ENCODE measurements around the gene CPD.

The CPD gene

DNA sequence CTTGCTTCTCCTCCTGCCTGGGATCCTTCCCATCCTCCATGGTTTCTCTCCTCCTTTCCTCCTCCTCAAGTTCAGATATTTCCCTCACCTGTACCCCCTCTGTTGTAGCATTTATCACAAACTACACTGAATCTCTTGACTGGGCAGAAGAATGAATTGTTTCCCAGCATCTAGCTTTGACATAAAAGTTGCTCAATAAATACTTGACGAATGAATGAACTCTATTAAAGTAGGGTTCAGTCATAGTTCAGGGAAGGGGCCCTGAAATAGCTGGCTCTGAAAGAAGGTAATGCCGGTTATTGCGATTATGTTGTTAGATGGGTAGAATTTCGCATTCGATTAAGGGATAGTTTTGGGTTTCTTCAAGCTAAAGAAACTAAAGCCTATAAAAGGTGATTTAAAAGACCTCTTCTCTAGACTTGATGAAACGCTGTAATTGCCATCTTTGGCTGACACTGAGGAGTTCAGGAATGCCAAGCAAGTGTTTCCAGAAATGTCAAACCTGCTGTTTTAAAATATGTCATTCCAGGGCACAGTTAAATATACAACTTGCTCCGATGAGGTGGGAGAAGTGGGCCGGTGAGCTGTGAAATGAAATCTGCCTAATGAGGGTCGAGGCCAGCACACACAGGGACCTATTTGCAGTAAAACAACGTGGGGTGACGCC, 1.0 kb upstream of the CPD start:
- TF ChIP-seq, protein P1, sequence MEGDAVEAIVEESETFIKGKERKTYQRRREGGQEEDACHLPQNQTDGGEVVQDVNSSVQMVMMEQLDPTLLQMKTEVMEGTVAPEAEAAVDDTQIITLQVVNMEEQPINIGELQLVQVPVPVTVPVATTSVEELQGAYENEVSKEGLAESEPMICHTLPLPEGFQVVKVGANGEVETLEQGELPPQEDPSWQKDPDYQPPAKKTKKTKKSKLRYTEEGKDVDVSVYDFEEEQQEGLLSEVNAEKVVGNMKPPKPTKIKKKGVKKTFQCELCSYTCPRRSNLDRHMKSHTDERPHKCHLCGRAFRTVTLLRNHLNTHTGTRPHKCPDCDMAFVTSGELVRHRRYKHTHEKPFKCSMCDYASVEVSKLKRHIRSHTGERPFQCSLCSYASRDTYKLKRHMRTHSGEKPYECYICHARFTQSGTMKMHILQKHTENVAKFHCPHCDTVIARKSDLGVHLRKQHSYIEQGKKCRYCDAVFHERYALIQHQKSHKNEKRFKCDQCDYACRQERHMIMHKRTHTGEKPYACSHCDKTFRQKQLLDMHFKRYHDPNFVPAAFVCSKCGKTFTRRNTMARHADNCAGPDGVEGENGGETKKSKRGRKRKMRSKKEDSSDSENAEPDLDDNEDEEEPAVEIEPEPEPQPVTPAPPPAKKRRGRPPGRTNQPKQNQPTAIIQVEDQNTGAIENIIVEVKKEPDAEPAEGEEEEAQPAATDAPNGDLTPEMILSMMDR (conservative IDR thresholded peaks at IDR 0.05; ENCODE audit: low read length): no peak
- peak overlapping the region; percentile 72 for H3K4me3 ChIP-seq (ENCODE audit: low read length)
- DNase-seq (ENCODE audit: low read depth): no peak

DNA sequence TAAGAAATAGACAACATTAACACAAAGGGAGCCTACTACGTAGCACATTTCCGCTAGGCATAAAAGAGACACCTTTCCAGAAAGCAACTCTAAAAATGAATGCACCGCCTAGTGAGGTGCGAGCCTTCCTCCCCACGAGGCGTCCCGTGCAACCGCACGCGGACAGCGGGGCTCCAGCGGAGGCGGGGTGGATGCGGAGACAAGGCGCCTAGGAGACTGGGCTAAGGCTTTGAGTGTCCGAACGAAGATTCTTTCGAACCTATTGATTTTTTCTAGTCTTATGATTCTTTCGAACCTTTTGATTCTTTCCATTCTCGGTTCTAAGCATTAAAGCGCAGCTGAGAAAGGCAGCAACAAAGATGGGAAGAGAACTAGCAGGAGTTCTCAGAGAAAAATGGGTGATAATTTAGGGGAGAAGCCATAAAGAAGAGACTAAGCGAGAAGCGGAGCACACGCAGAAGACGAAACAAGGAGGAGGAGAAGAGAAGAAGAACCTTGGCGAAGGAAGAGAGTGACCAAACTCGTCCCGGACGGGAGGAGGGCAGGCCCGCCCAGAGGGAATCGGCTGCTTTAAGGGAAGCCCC, 394 bp upstream of the CPD start:
- DNase-seq (ENCODE audit: low read depth): no peak
- peak overlapping the region; percentile 72 for H3K4me3 ChIP-seq (ENCODE audit: low read length)
- TF ChIP-seq, protein P1 (conservative IDR thresholded peaks at IDR 0.05; ENCODE audit: low read length): no peak

DNA sequence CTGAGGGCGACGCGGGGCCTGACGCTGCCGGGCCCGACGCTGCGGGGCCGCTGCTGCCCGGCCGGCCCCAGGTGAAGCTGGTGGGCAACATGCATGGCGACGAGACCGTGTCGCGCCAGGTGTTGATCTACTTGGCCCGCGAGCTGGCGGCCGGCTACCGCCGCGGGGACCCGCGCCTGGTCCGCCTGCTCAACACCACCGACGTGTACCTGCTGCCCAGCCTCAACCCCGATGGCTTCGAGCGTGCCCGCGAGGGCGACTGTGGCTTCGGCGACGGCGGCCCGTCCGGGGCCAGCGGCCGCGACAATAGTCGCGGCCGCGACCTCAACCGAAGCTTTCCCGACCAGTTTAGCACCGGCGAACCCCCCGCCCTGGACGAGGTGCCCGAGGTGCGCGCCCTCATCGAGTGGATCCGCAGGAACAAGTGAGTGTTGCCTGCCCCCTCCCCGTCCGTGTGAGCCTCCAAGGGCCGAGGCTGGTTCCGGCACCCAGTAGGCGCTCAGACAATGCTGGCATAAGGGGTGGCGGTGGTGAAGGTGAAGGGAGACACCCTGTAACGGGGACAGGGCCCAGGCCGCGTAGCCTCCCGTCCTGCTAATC, 676 bp downstream of the CPD start:
- H3K4me3 ChIP-seq (ENCODE audit: low read length): peak overlapping the region; percentile 72
- TF ChIP-seq, protein P1 (conservative IDR thresholded peaks at IDR 0.05; ENCODE audit: low read length): no peak
- DNase-seq (ENCODE audit: low read depth): no peak

DNA sequence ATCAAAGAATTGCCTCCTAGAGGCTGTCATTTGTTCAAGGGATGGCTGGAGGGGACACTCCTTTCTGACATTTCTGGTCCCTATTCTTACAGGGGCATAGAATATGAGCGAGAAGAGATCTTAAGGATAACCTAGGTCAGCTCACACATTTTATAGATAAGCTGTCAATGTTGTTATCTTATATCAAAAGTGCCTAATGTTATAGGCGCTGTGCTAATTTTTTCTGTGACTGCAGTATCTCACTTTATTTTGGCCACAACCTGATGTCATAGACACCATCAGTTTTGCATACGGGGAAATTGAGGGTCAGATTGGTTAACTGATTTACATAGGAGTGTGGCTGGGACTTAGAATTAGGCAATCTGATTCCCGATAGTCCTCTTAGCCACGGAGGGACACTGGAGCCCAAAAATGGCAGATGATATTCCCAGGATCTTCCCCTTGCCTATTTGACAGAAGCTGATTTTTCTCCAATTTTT, 1.2 kb downstream of the CPD start:
- H3K4me3 ChIP-seq (ENCODE audit: low read length): peak overlapping the region; percentile 72
- no peak for DNase-seq (ENCODE audit: low read depth)
- TF ChIP-seq, protein P1 (conservative IDR thresholded peaks at IDR 0.05; ENCODE audit: low read length): no peak

DNA sequence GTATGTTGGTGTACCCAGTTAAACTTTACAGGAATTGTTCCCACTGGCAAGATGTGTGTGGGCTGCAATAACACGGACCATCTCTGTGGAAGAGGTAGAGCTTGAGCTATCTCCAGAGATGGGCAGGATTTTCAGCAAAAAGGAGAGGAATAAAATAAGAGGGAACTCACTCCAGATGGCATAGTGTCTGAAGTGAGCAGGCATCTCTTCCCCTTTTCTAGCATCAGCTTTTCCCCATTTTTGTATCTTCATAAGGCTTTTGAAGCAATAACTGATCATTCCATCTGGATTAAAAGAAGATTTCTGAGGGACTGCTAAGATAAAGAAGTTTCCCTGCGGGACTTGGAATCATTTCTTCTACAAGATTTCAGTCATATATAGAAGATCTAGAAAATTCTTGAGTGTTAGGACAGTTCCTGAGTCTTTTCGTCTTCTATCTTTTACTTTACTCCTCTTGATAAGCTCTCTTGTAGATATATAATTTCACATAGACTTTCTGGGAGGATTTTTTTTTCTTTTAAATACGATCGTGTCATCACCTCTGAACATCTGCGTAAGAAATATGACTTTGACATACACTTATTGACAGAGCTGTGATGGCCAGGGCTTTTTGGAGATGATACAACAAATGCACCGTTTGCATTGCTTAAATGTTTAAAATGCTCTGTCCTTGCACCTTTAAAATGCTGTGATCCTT, 2.1 kb downstream of the CPD start:
- no peak for DNase-seq (ENCODE audit: low read depth)
- peak overlapping the region; percentile 72 for H3K4me3 ChIP-seq (ENCODE audit: low read length)
- TF ChIP-seq, protein P1 (conservative IDR thresholded peaks at IDR 0.05; ENCODE audit: low read length): no peak

DNA sequence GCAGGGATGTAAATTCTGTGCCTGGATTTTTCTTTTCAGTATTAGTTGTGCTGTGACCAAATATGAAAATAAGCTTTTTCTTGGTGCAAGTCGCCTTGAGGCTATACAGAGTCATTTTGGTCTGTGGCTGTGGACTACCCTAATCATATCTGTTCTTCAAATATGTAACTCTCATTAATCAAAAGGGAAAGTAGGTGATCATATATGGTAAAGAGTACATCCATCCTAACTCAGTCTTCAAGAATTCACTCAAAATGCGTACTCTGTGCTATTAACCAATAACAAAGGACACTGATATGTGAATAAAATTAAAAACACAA, 2.6 kb downstream of the CPD start:
- peak overlapping the region; percentile 72 for H3K4me3 ChIP-seq (ENCODE audit: low read length)
- no peak for DNase-seq (ENCODE audit: low read depth)
- TF ChIP-seq, protein P1 (conservative IDR thresholded peaks at IDR 0.05; ENCODE audit: low read length): no peak
